Skeletal muscle satellite cell (primary cell): ENCODE results near the gene ACYP1.

Experiments
- H3K27me3 ChIP-seq: 2 replicates; pipeline ENCODE4 v1.7.0; 2013; ENCODE audit warnings: low read length; ENCODE audit not compliant: control insufficient read depth, insufficient read depth
- H3K36me3 ChIP-seq: 2 replicates; pipeline ENCODE4 v1.7.0; 2013; ENCODE audit warnings: mild to moderate bottlenecking, control low read depth, low read length; ENCODE audit not compliant: insufficient read depth
- H3K4me1 ChIP-seq: 2 replicates; pipeline ENCODE4 v1.7.0; 2013; ENCODE audit warnings: low read length; ENCODE audit not compliant: control insufficient read depth, insufficient read depth
- H3K4me2 ChIP-seq: 2 replicates; pipeline ENCODE4 v1.7.0; 2013; ENCODE audit warnings: mild to moderate bottlenecking, low read length
- H3K4me3 ChIP-seq: 2 replicates; pipeline ENCODE4 v1.7.0; 2013; ENCODE audit warnings: low read length
- H3K9ac ChIP-seq: 2 replicates; pipeline ENCODE4 v1.7.0; 2013; ENCODE audit warnings: mild to moderate bottlenecking, low read depth, low read length, moderate library complexity
- H3K9me3 ChIP-seq: replicated peaks from 2 replicates; pipeline ENCODE4 v1.7.0; 2013; ENCODE audit warnings: mild to moderate bottlenecking, control low read depth, low read length

Gene ACYP1

DNA sequence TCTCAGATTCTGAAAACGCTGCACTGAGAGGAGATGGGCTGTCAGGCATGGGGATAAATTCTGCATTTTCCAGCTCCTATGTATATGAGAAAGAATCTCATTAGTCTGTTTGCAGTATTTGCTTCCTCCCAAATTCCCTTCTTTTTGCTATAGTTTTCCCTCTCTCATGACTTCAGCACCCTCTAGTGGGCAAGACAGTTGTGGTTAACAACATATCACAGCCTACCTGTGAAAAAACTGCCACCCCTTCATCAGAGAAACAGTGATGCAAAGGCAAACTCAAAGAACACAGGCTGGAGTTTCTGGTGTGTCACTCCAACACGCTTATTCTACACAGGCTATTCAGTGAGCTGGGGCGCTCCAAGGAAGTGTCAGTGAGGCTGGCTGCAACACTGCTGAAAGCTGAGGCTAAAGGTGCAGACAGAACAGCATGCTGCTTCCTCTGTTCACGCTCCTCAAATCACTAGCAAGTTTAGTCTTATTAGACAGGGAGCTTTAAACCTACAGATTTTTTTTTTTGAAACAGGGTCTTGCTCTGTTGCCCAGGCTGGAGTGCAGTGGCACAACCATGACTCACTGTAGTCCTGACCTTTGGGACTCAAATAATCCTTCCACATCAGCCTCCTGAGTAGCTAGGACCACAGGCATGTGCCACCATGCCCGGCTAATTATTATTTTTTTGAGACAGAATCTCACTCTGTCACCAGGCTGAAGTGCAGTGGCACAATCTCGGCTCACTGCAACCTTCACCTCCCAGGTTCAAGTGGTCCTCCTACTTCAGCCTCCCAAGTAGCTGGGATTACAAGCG lies 24.9 kb upstream of the ACYP1 start:
- Histone ChIP-seq H3K9me3 (no peaks in the 10 kb centered on the region), H3K9ac (no peak overlapping the region), H3K4me3 (no peak overlapping the region), H3K27me3 (no peaks in the 10 kb centered on the region), H3K36me3 (peaks cover 52% of the 10 kb centered on the region), H3K4me1 (no peaks in the 10 kb centered on the region), H3K4me2 (no peak overlapping the region)

DNA sequence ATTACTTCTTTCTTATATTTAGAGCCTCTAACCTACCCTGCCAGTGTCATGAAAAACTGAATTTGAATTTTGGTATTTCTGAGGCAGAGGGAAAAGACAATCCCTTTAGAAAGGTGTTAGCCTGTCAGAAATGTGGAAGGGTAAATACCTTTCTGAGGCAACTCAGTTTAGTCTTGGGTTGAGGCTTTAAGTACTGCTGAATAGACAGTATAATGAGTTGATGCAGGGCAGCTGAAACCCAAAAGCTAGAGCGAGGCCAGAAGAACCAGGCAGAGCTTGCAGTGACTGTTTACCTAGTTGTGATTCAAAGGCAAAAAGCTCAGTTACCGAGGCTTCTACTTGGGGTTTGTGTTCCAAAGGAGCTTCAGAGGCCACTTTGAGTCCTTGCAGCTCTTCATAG lies 24.3 kb upstream of the ACYP1 start:
- no peak overlapping the region for H3K9ac ChIP-seq
- no peak overlapping the region for H3K4me3 ChIP-seq
- no peaks in the 10 kb centered on the region for H3K4me1 ChIP-seq
- no peaks in the 10 kb centered on the region for H3K27me3 ChIP-seq
- H3K36me3 ChIP-seq: peaks cover 56% of the 10 kb centered on the region
- no peaks in the 10 kb centered on the region for H3K9me3 ChIP-seq
- H3K4me2 ChIP-seq: no peak overlapping the region

DNA sequence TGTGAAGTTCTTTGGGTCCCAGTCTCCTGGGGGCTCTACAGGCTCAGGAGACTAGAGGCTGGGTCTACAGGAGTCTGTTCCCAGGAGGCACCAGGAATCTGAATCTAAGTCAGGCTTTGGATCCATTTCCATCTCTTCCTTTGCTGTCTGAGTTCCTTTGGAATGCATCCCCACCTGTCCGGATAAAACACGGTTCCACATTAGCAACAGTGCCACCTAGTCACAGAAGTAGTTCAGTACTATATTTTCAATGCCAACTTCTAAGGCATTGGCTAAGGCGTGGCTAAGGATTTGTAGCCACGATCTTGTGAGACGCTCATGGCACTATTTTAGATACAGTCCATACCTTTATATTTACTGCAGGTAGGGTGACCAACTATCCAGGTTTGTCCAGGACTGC lies 20.7 kb upstream of the ACYP1 start:
- H3K9me3 ChIP-seq: no peaks in the 10 kb centered on the region
- H3K9ac ChIP-seq: no peak overlapping the region
- no peaks in the 10 kb centered on the region for H3K4me1 ChIP-seq
- H3K27me3 ChIP-seq: no peaks in the 10 kb centered on the region
- H3K36me3 ChIP-seq: peaks cover 61% of the 10 kb centered on the region
- H3K4me2 ChIP-seq: no peak overlapping the region
- no peak overlapping the region for H3K4me3 ChIP-seq

DNA sequence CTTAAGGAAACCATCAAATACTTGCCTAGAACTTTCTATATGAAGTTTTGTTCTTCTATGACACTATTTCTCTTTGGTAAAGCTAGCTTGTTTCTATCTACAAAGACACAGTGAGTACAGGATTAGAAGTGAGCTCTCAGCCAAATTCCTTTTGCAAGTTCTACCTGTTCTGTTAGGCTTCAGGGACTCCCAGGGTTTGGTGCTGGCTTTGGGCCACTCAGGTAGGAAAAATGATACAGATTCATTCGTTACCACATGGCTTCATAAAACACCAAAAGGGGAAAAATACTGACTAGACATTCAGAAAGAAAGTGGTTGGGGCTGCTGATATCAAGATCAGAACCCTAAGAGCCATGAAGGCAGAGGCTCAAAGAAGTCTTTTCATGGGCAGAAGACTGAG lies 19.4 kb upstream of the ACYP1 start:
- Histone ChIP-seq H3K36me3 (peaks cover 58% of the 10 kb centered on the region), H3K4me2 (no peak overlapping the region), H3K27me3 (no peaks in the 10 kb centered on the region), H3K4me1 (no peaks in the 10 kb centered on the region), H3K9ac (no peak overlapping the region), H3K9me3 (no peaks in the 10 kb centered on the region), H3K4me3 (no peak overlapping the region)

DNA sequence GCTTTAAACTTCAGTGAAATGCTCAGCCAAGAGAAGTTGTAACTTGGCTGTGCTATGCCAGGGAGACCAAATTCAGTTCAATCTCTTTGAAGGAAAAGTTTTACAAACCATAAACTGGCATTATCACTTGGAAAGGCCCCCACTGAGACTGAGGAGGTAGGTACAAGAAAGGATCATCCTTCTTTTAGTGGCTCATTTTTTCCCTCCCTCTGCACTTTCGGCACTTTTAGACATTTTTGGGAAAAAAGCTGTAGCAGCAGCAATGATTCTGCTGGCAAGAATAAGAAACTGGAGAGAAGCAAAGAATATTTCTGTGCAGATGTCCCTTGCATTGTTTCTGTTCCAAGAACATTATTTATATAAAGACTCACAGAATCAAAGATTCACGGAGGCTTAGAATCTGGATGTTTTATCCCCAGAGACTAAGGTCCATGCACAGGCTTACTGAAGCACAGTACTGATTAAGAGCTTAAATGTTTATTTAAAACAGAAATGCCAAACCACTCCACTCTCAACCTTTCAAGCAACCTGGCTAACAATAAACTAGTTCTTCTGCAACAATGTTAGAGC lies 17.9 kb upstream of the ACYP1 start:
- no peak overlapping the region for H3K4me2 ChIP-seq
- H3K9me3 ChIP-seq: no peaks in the 10 kb centered on the region
- peaks cover 43% of the 10 kb centered on the region for H3K36me3 ChIP-seq
- no peaks in the 10 kb centered on the region for H3K27me3 ChIP-seq
- no peak overlapping the region for H3K9ac ChIP-seq
- H3K4me1 ChIP-seq: no peaks in the 10 kb centered on the region
- H3K4me3 ChIP-seq: no peak overlapping the region

DNA sequence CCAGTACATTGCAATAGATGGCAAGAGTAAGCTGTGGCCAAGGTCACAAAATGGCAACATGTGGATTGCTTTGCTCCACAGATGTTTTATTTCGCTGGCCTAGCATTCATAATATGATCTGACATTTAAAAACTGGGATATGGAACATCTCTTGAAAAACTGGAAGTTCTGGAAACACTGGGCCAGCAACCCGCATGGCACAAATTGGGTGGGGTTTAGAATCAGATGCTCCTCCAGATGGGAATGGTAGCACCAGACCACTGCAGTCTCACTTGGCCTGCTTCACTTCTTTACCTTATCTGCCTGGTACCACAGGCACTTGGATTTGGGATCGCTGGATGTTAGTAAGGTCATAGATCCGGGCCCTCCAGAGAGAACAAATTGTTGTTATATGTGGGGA lies 15.7 kb upstream of the ACYP1 start:
- Histone ChIP-seq H3K4me1 (no peaks in the 10 kb centered on the region), H3K4me3 (no peak overlapping the region), H3K27me3 (no peaks in the 10 kb centered on the region), H3K36me3 (peaks cover 24% of the 10 kb centered on the region), H3K4me2 (no peak overlapping the region), H3K9me3 (no peaks in the 10 kb centered on the region), H3K9ac (no peak overlapping the region)

DNA sequence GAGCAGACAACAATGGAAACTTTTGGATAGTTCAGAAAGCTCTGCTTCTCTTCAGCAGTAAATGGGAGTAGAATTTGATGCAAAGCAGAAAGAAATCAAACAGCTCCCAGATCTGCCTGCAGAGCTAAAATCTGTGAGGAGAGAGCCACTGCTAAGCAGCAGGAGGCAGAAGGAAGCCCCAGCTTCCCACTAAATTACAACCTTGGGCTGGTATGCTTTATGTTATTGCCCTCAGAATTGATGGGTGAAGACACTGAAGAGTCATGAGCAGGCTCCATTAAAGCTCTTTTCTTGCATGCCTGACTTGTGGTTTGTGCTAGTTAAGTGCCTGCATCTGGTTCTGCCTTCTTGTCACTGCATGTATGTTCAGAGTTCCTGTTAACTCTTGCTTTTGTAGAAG lies 14.0 kb upstream of the ACYP1 start:
- H3K9ac ChIP-seq: no peak overlapping the region
- H3K4me1 ChIP-seq: no peaks in the 10 kb centered on the region
- no peaks in the 10 kb centered on the region for H3K9me3 ChIP-seq
- H3K4me2 ChIP-seq: no peak overlapping the region
- H3K27me3 ChIP-seq: no peaks in the 10 kb centered on the region
- H3K4me3 ChIP-seq: no peak overlapping the region
- H3K36me3 ChIP-seq: peaks cover 7% of the 10 kb centered on the region

DNA sequence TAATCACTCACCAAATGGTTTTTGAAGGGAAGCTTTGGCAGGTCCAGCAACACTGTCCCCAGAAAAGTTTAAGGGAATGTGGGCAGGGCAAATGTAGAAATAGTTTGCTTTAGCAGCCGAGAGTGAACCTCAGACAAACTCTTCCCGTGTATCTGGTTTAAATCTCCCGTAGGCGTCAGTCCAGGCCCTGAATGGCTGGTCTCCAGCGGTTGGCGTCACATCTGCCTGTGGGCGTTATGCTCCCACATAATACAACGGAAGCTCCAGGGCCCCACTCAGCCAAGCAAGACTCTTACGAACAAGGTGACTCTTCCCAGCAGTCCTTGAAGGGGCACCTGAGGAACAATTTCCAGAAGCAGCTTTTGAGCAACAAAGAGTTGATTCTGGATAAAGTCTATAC lies 6.6 kb upstream of the ACYP1 start:
- Histone ChIP-seq H3K9me3 (no peaks in the 10 kb centered on the region), H3K4me3 (no peak overlapping the region), H3K36me3 (no peaks in the 10 kb centered on the region), H3K4me1 (peaks cover 20% of the 10 kb centered on the region), H3K9ac (no peak overlapping the region), H3K27me3 (no peaks in the 10 kb centered on the region), H3K4me2 (peak overlapping the region; percentile 87)

DNA sequence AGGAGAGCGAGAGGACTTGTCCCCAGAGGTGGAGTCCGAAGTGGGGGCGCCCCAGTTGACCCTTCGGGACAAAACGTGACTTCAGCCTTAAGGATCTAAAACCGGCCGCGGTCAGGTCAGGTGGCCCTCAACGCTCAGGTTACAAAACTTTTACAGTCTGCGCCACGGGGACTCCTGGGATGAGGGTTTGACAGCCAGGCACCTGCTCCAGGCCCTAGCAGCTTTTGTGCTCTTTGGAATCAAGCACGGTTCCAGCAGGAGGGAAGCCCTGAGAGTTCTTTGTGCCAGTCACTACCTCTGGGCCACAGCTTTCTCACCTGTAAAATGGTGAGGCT lies 6.0 kb upstream of the ACYP1 start:
- peak overlapping the region; percentile 87 for H3K4me2 ChIP-seq
- H3K9me3 ChIP-seq: no peaks in the 10 kb centered on the region
- peaks cover 20% of the 10 kb centered on the region for H3K4me1 ChIP-seq
- peak overlapping the region; percentile 73 for H3K9ac ChIP-seq
- H3K4me3 ChIP-seq: peak overlapping the region; percentile 67
- no peaks in the 10 kb centered on the region for H3K27me3 ChIP-seq
- no peaks in the 10 kb centered on the region for H3K36me3 ChIP-seq

DNA sequence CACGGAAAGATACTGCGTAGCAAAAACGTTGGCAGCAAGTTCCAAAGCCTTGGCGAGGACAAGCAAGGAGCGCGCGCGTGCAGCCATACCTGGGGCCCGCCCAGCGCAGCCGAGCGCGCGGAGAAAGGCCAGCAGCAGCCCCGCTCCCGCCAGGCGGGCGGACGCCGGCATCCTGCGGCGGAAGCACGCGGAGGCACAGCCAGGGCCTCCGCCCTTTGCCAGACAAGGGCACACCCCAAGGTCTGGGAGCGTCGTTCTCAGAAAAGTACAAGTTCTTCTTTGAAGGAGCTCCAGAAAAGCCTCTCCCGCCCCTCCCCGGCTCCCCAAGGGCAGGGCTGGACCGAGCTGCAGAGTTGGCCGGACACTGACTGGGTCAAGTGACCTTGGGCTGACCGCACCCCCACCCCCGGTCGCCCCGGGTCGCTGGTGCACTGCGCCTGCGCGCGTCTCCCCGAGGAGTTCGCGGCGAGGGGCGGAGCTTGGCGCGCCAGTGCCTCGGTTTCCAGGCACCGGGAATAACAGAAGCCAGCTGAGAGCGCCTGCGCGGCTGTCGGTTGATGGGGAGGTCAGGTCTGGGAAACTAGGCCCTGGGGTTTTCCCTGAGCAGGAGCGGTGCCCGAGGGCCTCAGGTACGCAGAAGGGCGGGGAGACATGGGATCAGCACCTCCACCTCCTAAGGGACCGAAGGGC lies 5.4 kb upstream of the ACYP1 start, which contains the start of gene ZC2HC1C:
ZC2HC1C (plus strand) TSS at position 521 of the 690 bp plus-strand sequence. CDS start 933 bp downstream, outside the sequence.
- Histone ChIP-seq H3K27me3 (no peaks in the 10 kb centered on the region), H3K4me1 (peaks cover 20% of the 10 kb centered on the region), H3K4me2 (peak within 1 kb of the TSS; percentile 87), H3K36me3 (no peaks in the 10 kb centered on the region), H3K9ac (peak within 1 kb of the TSS; percentile 73), H3K4me3 (peak within 1 kb of the TSS; percentile 67), H3K9me3 (no peaks in the 10 kb centered on the region)

DNA sequence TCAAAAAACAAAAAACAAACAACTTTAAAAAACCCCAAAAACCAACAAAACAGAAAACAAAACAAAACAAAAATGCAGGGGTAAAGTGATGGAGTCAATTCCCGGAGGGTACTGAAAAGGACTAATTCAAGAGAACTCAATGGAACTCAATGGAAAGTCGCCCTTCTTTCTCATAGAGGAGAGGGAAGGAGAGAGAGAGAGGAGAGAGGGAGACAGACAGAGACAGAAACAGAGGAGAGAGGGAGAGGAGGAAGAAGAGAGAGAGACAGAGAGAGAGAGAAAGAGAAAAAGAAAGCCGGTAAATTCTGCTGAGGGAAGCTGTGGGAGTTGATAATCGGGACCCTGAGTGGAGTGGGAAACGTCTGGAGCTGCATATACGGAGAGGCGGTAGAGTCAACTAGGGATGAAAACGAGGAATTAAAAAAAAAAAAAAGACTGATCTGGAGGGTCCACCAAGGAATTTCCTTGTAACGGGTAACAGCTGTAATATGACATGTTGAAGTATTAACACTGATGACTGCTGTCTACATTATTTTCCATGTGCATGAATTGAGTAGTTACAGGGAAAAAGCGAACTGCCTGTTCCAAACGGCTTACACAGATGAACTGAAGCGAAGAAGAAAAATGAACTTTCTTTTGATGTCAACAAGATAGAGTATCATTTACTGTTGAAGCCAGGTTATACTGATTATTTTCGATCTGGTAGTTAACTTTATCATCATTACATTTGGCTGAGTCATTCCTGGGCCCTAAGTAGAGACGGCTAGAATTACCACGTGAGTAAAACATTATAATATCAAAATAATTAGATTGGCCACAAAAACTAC lies 4.7 kb upstream of the ACYP1 start:
- H3K9ac ChIP-seq: peak overlapping the region; percentile 73
- peaks cover 20% of the 10 kb centered on the region for H3K4me1 ChIP-seq
- H3K4me3 ChIP-seq: peak overlapping the region; percentile 67
- no peaks in the 10 kb centered on the region for H3K9me3 ChIP-seq
- H3K36me3 ChIP-seq: no peaks in the 10 kb centered on the region
- H3K27me3 ChIP-seq: no peaks in the 10 kb centered on the region
- peak overlapping the region; percentile 87 for H3K4me2 ChIP-seq
